SK-N-SH treated with all-trans-retinoic acid at 6 μM for 48 hours (cell line): ENCODE data around the gene CAND2.

ENCODE experiments used
- BACH2 ChIP-seq: fragments of 250-450 bp; sonication (Bioruptor Pico); IDR thresholded peaks from 2 replicates; pipeline ENCODE4 v1.9.0; 2021; ENCODE audit warnings: mild to moderate bottlenecking, borderline replicate concordance
- CREB5 ChIP-seq: fragments of 250-450 bp; sonication (Bioruptor Pico); IDR thresholded peaks from 2 replicates; pipeline ENCODE4 v1.5.1; 2020; ENCODE audit warnings: low read depth, mild to moderate bottlenecking, moderate library complexity
- ESRRG ChIP-seq: fragments of 250-450 bp; sonication (Bioruptor Pico); IDR thresholded peaks from 2 replicates; pipeline ENCODE4 v1.6.1; 2021; ENCODE audit warnings: mild to moderate bottlenecking
- POU6F1 ChIP-seq: fragments of 250-450 bp; sonication (Bioruptor Pico); IDR thresholded peaks from 2 replicates; pipeline ENCODE4 v1.8.0; 2021; ENCODE audit warnings: low read depth, mild to moderate bottlenecking, moderate library complexity, borderline replicate concordance
- RARB ChIP-seq: fragments of 250-450 bp; sonication (Bioruptor Pico); IDR thresholded peaks from 2 replicates; pipeline ENCODE4 v1.8.0; 2021; ENCODE audit warnings: mild to moderate bottlenecking, moderate library complexity
- TSHZ2 ChIP-seq: fragments of 250-450 bp; sonication (Bioruptor Pico); IDR thresholded peaks from 2 replicates; pipeline ENCODE4 v1.5.0; 2020; ENCODE audit warnings: mild to moderate bottlenecking, moderate library complexity
- ZFP3 ChIP-seq: fragments of 250-450 bp; sonication (Bioruptor Pico); IDR thresholded peaks from 2 replicates; pipeline ENCODE4 v1.5.0; 2020; ENCODE audit warnings: mild to moderate bottlenecking, moderate library complexity

- TF ChIP-seq ESRRG (CRISPR knock-in tag) (no peak), CREB5 (CRISPR knock-in tag) (no peak), POU6F1 (CRISPR knock-in tag) (no peak), ZFP3 (CRISPR knock-in tag) (no peak), BACH2 (CRISPR knock-in tag) (no peak), TSHZ2 (CRISPR knock-in tag) (no peak), RARB (CRISPR knock-in tag) (no peak)
These were observed 24.0 kb upstream of the CAND2 start for GRCh38 chr3:12772462-12772861.
